ENCODE measurements around the gene IL17REL.

IL17REL gene

GRCh38 chr22:49966041-49966773, 46.4 kb downstream of the IL17REL start:
- no peak for DNase-seq

- no peak for DNase-seq
Measured at GRCh38 chr22:49965091-49966040, 47.2 kb downstream of the IL17REL start.

GRCh38 chr22:49964136-49965090, 48.2 kb downstream of the IL17REL start:
- DNase-seq: no peak

GRCh38 chr22:49963647-49964026, 48.9 kb downstream of the IL17REL start:
- DNase-seq: no peak

GRCh38 chr22:49962751-49963646, 49.6 kb downstream of the IL17REL start:
- no peak for DNase-seq

- DNase-seq: peak; percentile 85
Measured at GRCh38 chr22:49962012-49962750, 50.4 kb downstream of the IL17REL start.

GRCh38 chr22:49961601-49962011, 51.0 kb downstream of the IL17REL start:
- no peak for DNase-seq

- DNase-seq: peak; percentile 25
Measured at GRCh38 chr22:49961005-49961600, 51.5 kb downstream of the IL17REL start.

- peak; percentile 95 for DNase-seq
Measured at GRCh38 chr22:49960159-49961004, 52.2 kb downstream of the IL17REL start, which contains the start of gene PIM3. PIM3 (plus strand) TSS chr22:49960772; CDS start chr22:49960948, 176 bp downstream.

- no peak for DNase-seq
Measured at GRCh38 chr22:49959782-49960158, 52.8 kb downstream of the IL17REL start.

- DNase-seq: no peak
Measured at GRCh38 chr22:49958931-49959781, 53.4 kb downstream of the IL17REL start.

- no peak for DNase-seq
Measured at GRCh38 chr22:49958366-49958921, 54.1 kb downstream of the IL17REL start.

GRCh38 chr22:49957826-49958365, 54.7 kb downstream of the IL17REL start:
- DNase-seq: no peak

- no peak for DNase-seq
Measured at GRCh38 chr22:49956914-49957825, 55.4 kb downstream of the IL17REL start.

GRCh38 chr22:49956418-49956770, 56.2 kb downstream of the IL17REL start:
- DNase-seq: no peak

- no peak for DNase-seq
Measured at GRCh38 chr22:49955581-49956417, 56.8 kb downstream of the IL17REL start.
